ENCODE data around the gene CD3E.

DNA sequence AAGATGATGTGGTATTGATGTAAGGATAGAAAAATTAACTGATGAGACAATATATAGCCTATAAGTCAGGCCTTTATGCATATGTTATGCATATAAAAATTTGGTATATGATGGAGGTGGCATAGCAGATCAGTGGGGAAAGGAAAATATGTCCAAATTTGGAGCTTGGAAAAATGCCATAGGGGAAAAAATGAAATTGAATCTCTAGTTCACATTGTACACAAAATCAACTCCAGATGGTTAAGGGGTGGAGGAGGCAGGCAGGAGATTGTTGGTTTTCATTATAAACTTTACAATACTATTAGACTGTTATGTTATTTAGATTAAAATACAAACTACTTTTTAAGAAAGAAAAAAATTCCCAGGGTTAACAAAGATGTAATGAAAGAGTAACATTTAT, 15.1 kb upstream of the CD3E start:
- TF ChIP-seq EZH2 (IDR thresholded peaks at IDR 0.05; ENCODE audit: insufficient read depth, poor library complexity, severe bottlenecking) (no peak), EZH2phosphoT487 (IDR thresholded peaks at IDR 0.05; ENCODE audit: insufficient read depth, low read depth) (no peak)
